ENCODE data around the gene EMSY. TPM values are rescaled to one million over a fixed set of nuclear protein-coding genes. Genes with fewer than 3 reads are reported as not detected.

The EMSY gene
- total RNA-seq, 1 experiment from 2014 or later = 21.7 TPM

Other genes with a start within 250 kb of the EMSY start
- not detected in 2 replicates for gene WNT11, start 238.5 kb upstream of the EMSY start, total RNA-seq (2014; rRNA removed; shearing (Covaris generic))
- gene THAP12, start 63.9 kb upstream of the EMSY start, total RNA-seq (2014; rRNA removed; shearing (Covaris generic)) = 27.2 and 47.1 TPM in 2 replicates
- 0.06 and 0.16 TPM in 2 replicates for gene GVQW3, start 63.7 kb upstream of the EMSY start, total RNA-seq (2014; rRNA removed; shearing (Covaris generic))
- 7.8 and 8.1 TPM in 2 replicates for gene LRRC32, start 225.7 kb downstream of the EMSY start, total RNA-seq (2014; rRNA removed; shearing (Covaris generic))

All from SJSA1 (cell line).